GM11168 (cell line): ENCODE results near the gene NCMAP.

Source experiments
- in situ Hi-C: fragments of 300-500 bp; cut with MboI; formaldehyde crosslinking; loops from one replicate; pipeline ENCODE4 v1.12.0; 2022; ENCODE audit warnings: low sequenced_read_pairs; ENCODE audit not compliant: unreplicated experiment

The NCMAP gene

GRCh38 chr1:24566236-24566867 is 10.5 kb downstream of the NCMAP start:
- in situ Hi-C loops: no loop called here

GRCh38 chr1:24567792-24568388 is 12.0 kb downstream of the NCMAP start:
- in situ Hi-C loops: no loop called here

GRCh38 chr1:24568475-24568874 is 12.6 kb downstream of the NCMAP start:
- in situ Hi-C loops: no loop called here

GRCh38 chr1:24570265-24571125 is 14.6 kb downstream of the NCMAP start:
- in situ Hi-C loops: no loop called here

GRCh38 chr1:24572301-24572700 is 16.4 kb downstream of the NCMAP start:
- in situ Hi-C loops: no loop called here

GRCh38 chr1:24575905-24576587 is 20.2 kb downstream of the NCMAP start:
- in situ Hi-C loops: no loop called here

GRCh38 chr1:24578846-24579245 is 23.0 kb downstream of the NCMAP start:
- in situ Hi-C loops: no loop called here

- in situ Hi-C loops: no loop called here
These were observed 24.9 kb downstream of the NCMAP start for GRCh38 chr1:24580756-24581155.

GRCh38 chr1:24584171-24584647 is 28.3 kb downstream of the NCMAP start:
- in situ Hi-C loops: no loop called here

GRCh38 chr1:24586119-24586518 is 30.2 kb downstream of the NCMAP start:
- in situ Hi-C loops: no loop called here

- in situ Hi-C loops: no loop called here
These were observed 31.3 kb downstream of the NCMAP start for GRCh38 chr1:24586970-24587820.

GRCh38 chr1:24588573-24588972 is 32.7 kb downstream of the NCMAP start:
- in situ Hi-C loops: no loop called here

- in situ Hi-C loops: no loop called here
These were observed 33.3 kb downstream of the NCMAP start for GRCh38 chr1:24589200-24589599.

- in situ Hi-C loops: no loop called here
These were observed 35.9 kb downstream of the NCMAP start for GRCh38 chr1:24591781-24592180.

GRCh38 chr1:24594328-24594598 is 38.4 kb downstream of the NCMAP start:
- in situ Hi-C loops: no loop called here

- in situ Hi-C loops: no loop called here
These were observed 40.6 kb downstream of the NCMAP start for GRCh38 chr1:24596401-24596880.

- in situ Hi-C loops: no loop called here
These were observed 43.4 kb downstream of the NCMAP start for GRCh38 chr1:24599265-24599664.

- in situ Hi-C loops: no loop called here
These were observed 44.7 kb downstream of the NCMAP start for GRCh38 chr1:24600551-24600950.

- in situ Hi-C loops: no loop called here
These were observed 49.8 kb downstream of the NCMAP start for GRCh38 chr1:24605534-24606295.
